ENCODE results near the gene KLK7.

GRCh38 chr19:50979758-50980157, 4.0 kb downstream of the KLK7 start:
- TF ChIP-seq CTCF (conservative IDR thresholded peaks at IDR 0.05; ENCODE audit: low read depth, low read length): no peak
- TF ChIP-seq EZH2 (IDR thresholded peaks at IDR 0.05; ENCODE audit: low read length, unreplicated experiment): no peak

Measured in PC-3 (cell line).